VCaP (cell line): ENCODE results near the gene ANKRD34A.

ENCODE experiments used
- H3K27ac ChIP-seq: fragments of 450-650 bp; 2 replicates; pipeline ENCODE4 v1.5.1; 2017
- TF ChIP-seq, protein P1 (sequence below): fragments of 450-650 bp; conservative IDR thresholded peaks from 2 replicates; pipeline ENCODE4 v1.5.1; 2017; ENCODE audit warnings: mild to moderate bottlenecking, moderate library complexity

ANKRD34A gene

DNA sequence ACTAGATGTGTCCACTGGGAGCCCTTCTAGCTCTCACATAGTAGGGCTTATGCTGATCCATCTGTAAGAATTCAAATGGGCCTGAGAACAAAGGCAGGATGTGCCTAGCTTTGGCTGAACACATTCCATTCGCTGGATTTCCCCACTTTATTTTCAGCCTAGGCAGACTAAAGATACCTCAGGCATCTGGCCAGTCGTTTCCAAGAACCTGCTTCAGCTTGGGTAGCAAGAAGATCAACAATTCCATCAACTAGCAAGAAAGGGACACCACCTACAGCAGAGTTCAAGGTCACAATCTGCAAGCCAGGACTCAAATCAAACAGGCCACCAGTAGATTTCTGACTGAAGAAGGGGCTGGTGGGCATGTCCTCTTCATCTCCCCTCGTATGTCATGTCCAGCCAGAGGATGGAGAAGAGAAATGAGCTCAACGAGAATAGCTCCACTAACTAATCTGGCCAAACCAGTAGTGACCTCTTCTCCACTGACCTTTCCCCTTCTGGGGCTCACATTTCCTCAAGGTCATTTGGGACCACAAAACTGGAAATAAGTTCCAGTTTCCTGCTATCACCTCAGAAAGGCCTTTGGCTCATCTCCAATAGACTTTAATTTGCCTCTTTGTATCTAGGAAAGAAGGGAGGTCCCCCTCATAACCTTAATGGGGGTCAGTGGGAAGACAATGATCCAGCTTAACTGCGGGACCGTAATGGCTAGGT lies 17.8 kb upstream of the ANKRD34A start:
- TF ChIP-seq, protein P1, sequence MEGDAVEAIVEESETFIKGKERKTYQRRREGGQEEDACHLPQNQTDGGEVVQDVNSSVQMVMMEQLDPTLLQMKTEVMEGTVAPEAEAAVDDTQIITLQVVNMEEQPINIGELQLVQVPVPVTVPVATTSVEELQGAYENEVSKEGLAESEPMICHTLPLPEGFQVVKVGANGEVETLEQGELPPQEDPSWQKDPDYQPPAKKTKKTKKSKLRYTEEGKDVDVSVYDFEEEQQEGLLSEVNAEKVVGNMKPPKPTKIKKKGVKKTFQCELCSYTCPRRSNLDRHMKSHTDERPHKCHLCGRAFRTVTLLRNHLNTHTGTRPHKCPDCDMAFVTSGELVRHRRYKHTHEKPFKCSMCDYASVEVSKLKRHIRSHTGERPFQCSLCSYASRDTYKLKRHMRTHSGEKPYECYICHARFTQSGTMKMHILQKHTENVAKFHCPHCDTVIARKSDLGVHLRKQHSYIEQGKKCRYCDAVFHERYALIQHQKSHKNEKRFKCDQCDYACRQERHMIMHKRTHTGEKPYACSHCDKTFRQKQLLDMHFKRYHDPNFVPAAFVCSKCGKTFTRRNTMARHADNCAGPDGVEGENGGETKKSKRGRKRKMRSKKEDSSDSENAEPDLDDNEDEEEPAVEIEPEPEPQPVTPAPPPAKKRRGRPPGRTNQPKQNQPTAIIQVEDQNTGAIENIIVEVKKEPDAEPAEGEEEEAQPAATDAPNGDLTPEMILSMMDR, result no peak
- no peak overlapping the region for H3K27ac ChIP-seq

GRCh38 chr1:145980457-145980994 lies 16.2 kb upstream of the ANKRD34A start:
- peak overlapping the region; percentile 72 for H3K27ac ChIP-seq
- TF ChIP-seq, protein P1, result no peak

DNA sequence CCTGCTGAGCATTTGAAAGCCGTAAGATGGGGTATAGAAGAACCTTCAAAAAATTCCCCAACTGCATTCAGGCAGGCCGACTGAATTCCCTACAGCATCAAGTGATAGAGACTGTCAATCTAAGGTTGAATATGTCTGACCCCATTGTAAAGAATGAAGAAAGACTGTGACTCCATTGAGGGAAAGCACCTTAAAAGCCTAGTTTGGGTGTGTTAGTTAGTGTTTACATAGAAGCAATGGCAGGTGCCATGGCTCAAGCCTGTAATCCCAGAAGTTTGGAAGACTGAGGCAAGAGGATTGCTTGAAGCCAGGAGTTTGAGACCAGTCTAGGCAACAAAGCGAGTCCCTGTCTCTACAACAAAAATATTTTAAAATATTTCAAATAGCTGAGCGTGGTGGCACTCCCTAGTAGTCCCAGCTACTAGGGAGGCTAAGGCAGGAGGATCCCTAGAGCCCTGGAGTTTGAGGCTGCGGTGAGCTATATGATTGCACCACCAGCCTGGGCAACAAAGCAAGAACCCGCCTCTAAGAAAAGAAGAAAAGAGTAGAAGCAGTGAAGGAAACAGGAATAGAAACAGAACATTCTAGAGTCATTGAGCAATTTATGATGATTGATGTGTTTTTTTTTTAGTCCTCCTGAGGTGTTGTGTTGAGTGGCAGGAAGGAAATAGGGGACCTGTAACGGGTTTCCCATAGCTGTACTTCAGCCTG lies 15.5 kb upstream of the ANKRD34A start:
- H3K27ac ChIP-seq, result peak overlapping the region; percentile 72
- TF ChIP-seq, protein P1, result no peak

DNA sequence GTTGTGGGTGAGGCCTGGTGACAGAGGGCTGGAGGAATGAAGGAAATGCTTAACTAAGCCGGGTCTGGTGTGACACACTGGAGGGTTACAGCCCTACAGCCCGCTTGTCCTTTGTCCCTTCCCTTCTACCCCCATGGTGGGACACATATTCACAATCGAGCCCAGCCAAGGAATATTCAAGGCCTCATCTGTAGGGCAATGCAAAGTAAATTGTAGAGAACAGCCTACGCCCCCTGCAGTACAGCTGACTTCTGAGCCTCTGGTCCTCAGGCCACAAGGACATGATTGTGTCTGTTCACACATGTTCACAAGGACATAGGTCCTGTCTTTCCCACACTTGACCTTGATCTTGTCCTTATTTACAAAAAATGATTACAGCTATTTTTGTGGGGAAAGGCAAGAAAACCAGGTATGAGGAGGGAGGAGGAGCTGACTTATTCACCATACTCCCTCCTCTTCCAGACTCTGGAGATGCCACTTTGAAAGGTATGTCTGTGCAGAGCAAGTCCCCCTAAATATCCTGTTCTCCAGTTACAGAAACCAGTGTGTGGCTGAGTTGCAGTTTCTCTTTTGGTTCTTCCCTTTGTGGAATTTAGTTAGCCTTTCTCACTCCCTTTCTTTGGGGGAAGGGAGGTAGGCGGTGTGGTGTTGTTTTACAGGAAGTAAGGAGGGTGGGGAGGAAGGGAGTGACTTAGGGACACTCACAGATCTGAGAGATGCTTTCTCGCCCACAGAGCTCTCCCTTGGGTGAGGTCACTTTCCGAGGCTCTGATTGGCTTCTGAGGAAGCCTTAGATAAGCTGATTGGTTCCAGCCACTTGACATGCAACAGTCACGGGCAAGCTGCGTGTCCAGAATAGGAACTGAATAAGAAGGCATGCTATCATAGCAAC lies 14.7 kb upstream of the ANKRD34A start:
- TF ChIP-seq, protein P1, result peak; percentile 16; the same call in 1 of the 2 replicates
- peak overlapping the region; percentile 72 for H3K27ac ChIP-seq

DNA sequence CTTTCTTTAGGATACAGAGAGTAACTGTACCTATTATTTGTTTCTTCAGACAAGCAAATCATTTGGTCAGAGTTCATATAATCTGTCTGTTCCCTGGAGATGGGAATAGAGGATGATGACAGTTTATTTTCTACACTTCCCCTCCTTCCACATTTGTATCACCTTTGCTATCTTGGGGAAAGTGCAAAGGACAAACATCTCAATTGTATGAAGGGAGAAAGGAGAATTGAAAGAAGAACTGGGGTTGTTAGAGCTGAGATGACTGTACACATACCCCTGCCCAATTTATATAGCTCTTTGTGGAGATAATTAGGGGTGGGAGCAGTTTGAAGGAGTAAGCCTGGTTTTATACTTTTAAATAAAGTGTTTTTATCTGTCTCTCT lies 14.1 kb upstream of the ANKRD34A start:
- peak overlapping the region; percentile 72 for H3K27ac ChIP-seq
- TF ChIP-seq, protein P1, result no peak

DNA sequence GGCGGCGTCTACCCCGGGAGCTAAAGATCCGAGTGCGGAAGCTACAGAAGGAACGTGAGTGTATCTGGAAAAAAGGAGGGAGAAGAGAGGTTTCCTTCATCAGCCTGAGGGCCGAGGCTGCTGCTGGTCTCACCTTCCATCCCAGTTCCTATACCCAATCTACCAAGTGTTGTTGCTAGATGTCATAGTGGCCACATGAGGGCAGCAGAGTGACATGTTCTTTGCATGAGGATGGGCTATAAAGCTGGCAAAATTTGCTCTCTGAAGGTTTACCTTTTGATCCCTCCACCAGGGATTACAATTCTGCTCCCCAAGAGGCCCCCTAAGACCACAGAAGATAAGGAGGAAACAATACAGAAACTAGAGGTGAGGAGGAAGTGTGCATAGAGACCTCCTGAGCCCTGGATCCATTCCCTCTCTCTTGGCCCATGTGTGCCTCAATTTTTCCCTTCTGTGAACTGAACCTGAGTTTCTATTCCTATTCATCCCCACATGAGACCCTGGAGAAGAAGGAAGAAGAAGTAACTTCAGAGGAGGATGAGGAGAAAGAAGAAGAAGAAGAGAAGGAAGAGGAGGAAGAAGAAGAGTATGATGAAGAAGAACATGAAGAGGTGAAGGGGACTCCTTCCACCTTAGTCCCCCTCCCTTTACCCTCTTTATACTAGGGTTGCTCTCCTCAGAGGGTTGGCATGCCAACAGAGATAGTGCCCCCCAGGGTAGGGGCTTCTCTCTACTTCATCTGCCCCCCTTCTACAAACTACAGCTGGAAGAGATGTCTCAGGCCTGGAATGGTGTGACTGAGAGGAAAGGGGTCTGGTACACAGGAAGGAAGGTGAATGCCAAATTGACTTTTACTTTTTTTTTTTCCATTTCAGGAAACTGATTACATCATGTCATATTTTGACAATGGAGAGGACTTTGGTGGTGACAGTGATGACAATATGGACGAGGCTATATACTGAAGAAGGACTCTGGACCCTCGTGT lies 13.4 kb upstream of the ANKRD34A start:
- TF ChIP-seq, protein P1, result peak; percentile 85
- H3K27ac ChIP-seq, result peak overlapping the region; percentile 72
